HG03432 (cell line): ENCODE data around the gene RTL1.

Source experiments
- ATAC-seq: cut with Tn5 transposase; IDR thresholded peaks from one replicate; pipeline ENCODE4 v1.9.1; 2021; ENCODE audit warnings: mild to moderate bottlenecking, moderate library complexity; ENCODE audit not compliant: unreplicated experiment

Gene RTL1

GRCh38 chr14:100903672-100904185 lies at the start of gene RTL1:
Gene RTL1, minus strand, starts transcription at chr14:100903722. Its CDS starts 18,934 bp downstream, at chr14:100884788.
- ATAC-seq: no peak

GRCh38 chr14:100950024-100950423 lies 46.5 kb upstream of the RTL1 start:
- ATAC-seq: no peak

GRCh38 chr14:100944052-100944451 lies 40.5 kb upstream of the RTL1 start:
- ATAC-seq: no peak

- no peak for ATAC-seq
Observed at GRCh38 chr14:100930270-100930669, 26.7 kb upstream of the RTL1 start.

GRCh38 chr14:100915560-100915959 lies 12.0 kb upstream of the RTL1 start:
- no peak for ATAC-seq

GRCh38 chr14:100914597-100915021 lies 11.1 kb upstream of the RTL1 start:
- no peak for ATAC-seq

GRCh38 chr14:100911665-100912316 lies 8.3 kb upstream of the RTL1 start:
- ATAC-seq: no peak

GRCh38 chr14:100910888-100911664 lies 7.6 kb upstream of the RTL1 start:
- ATAC-seq: no peak

GRCh38 chr14:100909439-100909838 lies 5.9 kb upstream of the RTL1 start:
- no peak for ATAC-seq

- ATAC-seq: no peak
Observed at GRCh38 chr14:100907240-100907639, 3.7 kb upstream of the RTL1 start.

GRCh38 chr14:100906420-100906819 lies 2.9 kb upstream of the RTL1 start:
- ATAC-seq: no peak

- no peak for ATAC-seq
Observed at GRCh38 chr14:100905166-100905565, 1.6 kb upstream of the RTL1 start.

- no peak for ATAC-seq
Observed at GRCh38 chr14:100904307-100905087, 975 bp upstream of the RTL1 start.

GRCh38 chr14:100903134-100903468 lies 421 bp downstream of the RTL1 start:
- no peak for ATAC-seq

- no peak for ATAC-seq
Observed at GRCh38 chr14:100902295-100903133, 1.0 kb downstream of the RTL1 start.

- no peak for ATAC-seq
Observed at GRCh38 chr14:100901391-100902183, 1.9 kb downstream of the RTL1 start.

- no peak for ATAC-seq
Observed at GRCh38 chr14:100900837-100901390, 2.6 kb downstream of the RTL1 start.

- no peak for ATAC-seq
Observed at GRCh38 chr14:100899884-100900771, 3.4 kb downstream of the RTL1 start.
